ENCODE measurements around the gene SPACA9.

The SPACA9 gene

DNA sequence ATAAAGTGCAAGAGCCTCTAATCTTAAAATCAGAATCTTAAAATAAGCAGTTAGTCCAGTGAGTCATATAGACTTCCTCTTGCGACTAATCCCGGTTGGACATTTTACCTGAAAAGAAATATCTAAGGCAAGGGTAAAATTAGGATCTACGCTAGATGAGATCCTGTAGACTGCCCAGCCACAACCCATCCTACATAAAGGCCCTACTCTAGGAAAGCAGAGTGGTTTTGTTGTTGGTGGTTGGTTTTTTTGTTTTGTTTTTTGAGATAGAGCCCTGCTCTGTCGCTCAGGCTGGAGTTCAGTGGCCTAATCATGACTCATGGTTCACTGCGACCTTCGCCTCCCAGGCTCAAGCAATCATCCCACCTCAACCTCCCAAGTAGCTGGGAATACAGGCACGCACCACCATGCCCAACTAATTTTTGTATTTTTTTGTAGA is 58.8 kb downstream of the SPACA9 start:
- TF ChIP-seq, protein P1, sequence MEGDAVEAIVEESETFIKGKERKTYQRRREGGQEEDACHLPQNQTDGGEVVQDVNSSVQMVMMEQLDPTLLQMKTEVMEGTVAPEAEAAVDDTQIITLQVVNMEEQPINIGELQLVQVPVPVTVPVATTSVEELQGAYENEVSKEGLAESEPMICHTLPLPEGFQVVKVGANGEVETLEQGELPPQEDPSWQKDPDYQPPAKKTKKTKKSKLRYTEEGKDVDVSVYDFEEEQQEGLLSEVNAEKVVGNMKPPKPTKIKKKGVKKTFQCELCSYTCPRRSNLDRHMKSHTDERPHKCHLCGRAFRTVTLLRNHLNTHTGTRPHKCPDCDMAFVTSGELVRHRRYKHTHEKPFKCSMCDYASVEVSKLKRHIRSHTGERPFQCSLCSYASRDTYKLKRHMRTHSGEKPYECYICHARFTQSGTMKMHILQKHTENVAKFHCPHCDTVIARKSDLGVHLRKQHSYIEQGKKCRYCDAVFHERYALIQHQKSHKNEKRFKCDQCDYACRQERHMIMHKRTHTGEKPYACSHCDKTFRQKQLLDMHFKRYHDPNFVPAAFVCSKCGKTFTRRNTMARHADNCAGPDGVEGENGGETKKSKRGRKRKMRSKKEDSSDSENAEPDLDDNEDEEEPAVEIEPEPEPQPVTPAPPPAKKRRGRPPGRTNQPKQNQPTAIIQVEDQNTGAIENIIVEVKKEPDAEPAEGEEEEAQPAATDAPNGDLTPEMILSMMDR (IDR thresholded peaks at IDR 0.05; ENCODE audit: borderline replicate concordance, insufficient read depth, low read depth, low read length), result no peak
- no peak overlapping the region for H3K4me3 ChIP-seq (ENCODE audit: low read depth, low read length)

DNA sequence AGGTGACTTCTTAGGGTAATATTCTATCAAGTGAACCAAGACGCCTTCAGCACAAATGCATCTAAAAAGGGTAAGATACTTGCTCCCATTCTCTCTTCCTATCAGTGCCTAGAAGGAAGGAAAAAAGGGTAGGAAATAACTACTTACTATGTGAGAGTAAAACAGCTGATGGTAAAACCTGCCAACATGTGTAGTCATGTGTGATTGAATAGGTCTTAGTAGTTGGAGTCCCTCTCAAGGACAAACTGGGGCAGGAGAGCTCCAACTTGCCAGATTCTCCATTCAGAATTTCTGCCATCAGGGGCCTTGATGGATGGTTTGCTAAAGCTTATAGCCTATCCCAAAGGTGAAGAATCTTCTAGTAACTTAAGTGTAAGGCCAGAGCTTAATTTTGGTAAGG is 60.5 kb downstream of the SPACA9 start:
- no peak overlapping the region for H3K4me3 ChIP-seq (ENCODE audit: low read depth, low read length)
- TF ChIP-seq, protein P1 (IDR thresholded peaks at IDR 0.05; ENCODE audit: borderline replicate concordance, insufficient read depth, low read depth, low read length), result no peak

Data from GM12875 (cell line).